Caco-2 (cell line): ENCODE data around the gene HAPLN2. TPM values are rescaled to one million over a fixed set of nuclear protein-coding genes. Genes with fewer than 3 reads are reported as not detected.

Experiments
- BruUV-seq: library from RNA; stranded (reverse); fragments of 400-500 nt; replicated peaks from 2 replicates; lab custom pipeline; 2021; lab: Mats Ljungman, UMichigan
- CTCF ChIA-PET: fragments of 300-600 bp; sonication (Branson Sonifier 250); formaldehyde crosslinking; loops from one replicate; lab custom pipeline; 2022; ENCODE audit warnings: antibody characterized with exemption; lab: Charles Lee
- POLR2A ChIA-PET: fragments of 300-600 bp; sonication (Branson Sonifier 250); formaldehyde crosslinking; loops from one replicate; lab custom pipeline; 2022; ENCODE audit warnings: antibody characterized with exemption; lab: Charles Lee
- DNase-seq, 2 experiments: peaks; one replicate each; pipeline versions ENCODE4 v3.0.0 to v3.0.0-alpha.2; 2020 to 2022
- H3K27me3 ChIP-seq: replicated peaks from 2 replicates; pipeline ENCODE4 v1.6.0; 2011; ENCODE audit warnings: low read length; ENCODE audit not compliant: control insufficient read depth, insufficient read depth
- H3K36me3 ChIP-seq: 2 replicates; pipeline ENCODE4 v1.5.1; 2011; ENCODE audit warnings: low read length; ENCODE audit not compliant: control insufficient read depth, insufficient read depth
- H3K4me1 ChIP-seq: fragments of 250-450 bp; sonication (Bioruptor Pico); 2 replicates; pipeline ENCODE4 v1.5.1; 2020; ENCODE audit warnings: mild to moderate bottlenecking
- H3K4me3 ChIP-seq: 2 replicates; pipeline ENCODE4 v1.5.1; 2011; ENCODE audit warnings: low read depth, mild to moderate bottlenecking, control low read depth, low read length
- H3K9me3 ChIP-seq: fragments of 250-450 bp; sonication (Bioruptor Pico); 2 replicates; pipeline ENCODE4 v1.5.1; 2020; ENCODE audit warnings: mild to moderate bottlenecking, moderate library complexity
- H3K27ac Mint-ChIP-seq: one replicate; pipeline ENCODE4 v1.8.0; 2022; ENCODE audit warnings: mixed read lengths; ENCODE audit not compliant: unreplicated experiment
- H3K27me3 Mint-ChIP-seq: one replicate; pipeline ENCODE4 v1.8.0; 2022; ENCODE audit warnings: mixed read lengths; ENCODE audit not compliant: insufficient read depth, unreplicated experiment
- H3K36me3 Mint-ChIP-seq: one replicate; pipeline ENCODE4 v1.8.0; 2022; ENCODE audit warnings: mild to moderate bottlenecking, mixed read lengths; ENCODE audit not compliant: insufficient read depth, unreplicated experiment
- H3K4me1 Mint-ChIP-seq: one replicate; pipeline ENCODE4 v1.8.0; 2022; ENCODE audit warnings: low read depth, mixed read lengths; ENCODE audit not compliant: unreplicated experiment
- H3K4me3 Mint-ChIP-seq: one replicate; pipeline ENCODE4 v1.8.0; 2022; ENCODE audit warnings: mild to moderate bottlenecking, moderate library complexity, mixed read lengths; ENCODE audit not compliant: unreplicated experiment
- H3K9me3 Mint-ChIP-seq: one replicate; pipeline ENCODE4 v1.8.0; 2022; ENCODE audit warnings: mixed read lengths; ENCODE audit not compliant: unreplicated experiment
- intact Hi-C: fragments of 100-400 bp; cut with micrococcal nuclease; formaldehyde crosslinking; loops from one replicate; pipeline ENCODE4 v1.10.0; 2022; ENCODE audit not compliant: unreplicated experiment
- total RNA-seq: library from RNA; stranded (reverse); gene quantifications from 2 replicates; pipeline ENCODE4 v1.2.3, GENCODE V29; 2022
- TF ChIP-seq, protein P1 (sequence below), 2 experiments: fragments of 200-600 bp in 1 of 2; IDR thresholded peaks; 1 replicate in 1 of 2; 2 replicates in 1 of 2; pipeline versions ENCODE4 v1.5.1 to v1.8.0; 2011 to 2022; ENCODE audit warnings: antibody characterized with exemption in 1 of 2, control low read depth in 1 of 2, inconsistent platforms in 1 of 2, low read depth in 1 of 2, low read length in 1 of 2, mild to moderate bottlenecking in 1 of 2, moderate library complexity in 1 of 2; ENCODE audit not compliant: insufficient read depth in 1 of 2, severe bottlenecking in 1 of 2, unreplicated experiment in 1 of 2

HAPLN2 gene
- total RNA-seq, 1 experiment from 2014 or later = not detected

DNA sequence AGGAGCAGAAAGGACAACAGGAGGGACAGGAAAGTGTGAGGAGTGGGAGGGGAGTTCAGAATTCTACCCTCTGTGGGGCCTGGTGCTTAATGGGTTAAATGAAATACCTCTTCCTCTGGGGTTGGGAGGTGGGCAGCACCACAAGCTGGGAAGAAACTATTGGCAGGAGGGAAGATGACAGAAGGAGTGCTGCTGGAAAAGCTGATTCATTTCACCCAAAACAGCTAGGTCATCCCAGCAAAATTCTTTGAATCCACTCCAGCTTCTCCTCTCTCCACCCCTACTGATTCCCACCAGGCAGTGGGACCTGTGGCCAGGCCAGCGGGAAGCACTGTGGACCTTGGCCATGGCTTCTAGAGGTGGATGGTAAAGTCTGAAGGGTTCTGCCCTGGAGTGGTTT is 35.5 kb downstream of the HAPLN2 start:
- POLR2A ChIA-PET = no interaction called here
- TF ChIP-seq, protein P1, sequence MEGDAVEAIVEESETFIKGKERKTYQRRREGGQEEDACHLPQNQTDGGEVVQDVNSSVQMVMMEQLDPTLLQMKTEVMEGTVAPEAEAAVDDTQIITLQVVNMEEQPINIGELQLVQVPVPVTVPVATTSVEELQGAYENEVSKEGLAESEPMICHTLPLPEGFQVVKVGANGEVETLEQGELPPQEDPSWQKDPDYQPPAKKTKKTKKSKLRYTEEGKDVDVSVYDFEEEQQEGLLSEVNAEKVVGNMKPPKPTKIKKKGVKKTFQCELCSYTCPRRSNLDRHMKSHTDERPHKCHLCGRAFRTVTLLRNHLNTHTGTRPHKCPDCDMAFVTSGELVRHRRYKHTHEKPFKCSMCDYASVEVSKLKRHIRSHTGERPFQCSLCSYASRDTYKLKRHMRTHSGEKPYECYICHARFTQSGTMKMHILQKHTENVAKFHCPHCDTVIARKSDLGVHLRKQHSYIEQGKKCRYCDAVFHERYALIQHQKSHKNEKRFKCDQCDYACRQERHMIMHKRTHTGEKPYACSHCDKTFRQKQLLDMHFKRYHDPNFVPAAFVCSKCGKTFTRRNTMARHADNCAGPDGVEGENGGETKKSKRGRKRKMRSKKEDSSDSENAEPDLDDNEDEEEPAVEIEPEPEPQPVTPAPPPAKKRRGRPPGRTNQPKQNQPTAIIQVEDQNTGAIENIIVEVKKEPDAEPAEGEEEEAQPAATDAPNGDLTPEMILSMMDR (IDR thresholded peaks at IDR 0.05; ENCODE audit: insufficient read depth in 1 of 2, low read depth in 1 of 2, low read length in 1 of 2, severe bottlenecking in 1 of 2, unreplicated experiment in 1 of 2) = no peak
- peaks cover 5% of the 10 kb centered on the region for H3K4me1 Mint-ChIP-seq
- no peaks in the 10 kb centered on the region for H3K36me3 ChIP-seq
- H3K4me3 ChIP-seq = no peak overlapping the region
- H3K27ac Mint-ChIP-seq = no peak overlapping the region
- H3K27me3 ChIP-seq = no peaks in the 10 kb centered on the region
- peaks cover 4% of the 10 kb centered on the region; the same call in 1 of the 2 replicates for H3K4me1 ChIP-seq
- intact Hi-C loops = no loop called here
- DNase-seq = no peak
- peaks cover 9% of the 10 kb centered on the region for H3K27me3 Mint-ChIP-seq
- H3K9me3 Mint-ChIP-seq = no peaks in the 10 kb centered on the region
- H3K4me3 Mint-ChIP-seq = no peak overlapping the region
- no peaks in the 10 kb centered on the region for H3K9me3 ChIP-seq
- CTCF ChIA-PET = no interaction called here
- H3K36me3 Mint-ChIP-seq = peaks cover 2% of the 10 kb centered on the region
- no TSS peak for BruUV-seq

DNA sequence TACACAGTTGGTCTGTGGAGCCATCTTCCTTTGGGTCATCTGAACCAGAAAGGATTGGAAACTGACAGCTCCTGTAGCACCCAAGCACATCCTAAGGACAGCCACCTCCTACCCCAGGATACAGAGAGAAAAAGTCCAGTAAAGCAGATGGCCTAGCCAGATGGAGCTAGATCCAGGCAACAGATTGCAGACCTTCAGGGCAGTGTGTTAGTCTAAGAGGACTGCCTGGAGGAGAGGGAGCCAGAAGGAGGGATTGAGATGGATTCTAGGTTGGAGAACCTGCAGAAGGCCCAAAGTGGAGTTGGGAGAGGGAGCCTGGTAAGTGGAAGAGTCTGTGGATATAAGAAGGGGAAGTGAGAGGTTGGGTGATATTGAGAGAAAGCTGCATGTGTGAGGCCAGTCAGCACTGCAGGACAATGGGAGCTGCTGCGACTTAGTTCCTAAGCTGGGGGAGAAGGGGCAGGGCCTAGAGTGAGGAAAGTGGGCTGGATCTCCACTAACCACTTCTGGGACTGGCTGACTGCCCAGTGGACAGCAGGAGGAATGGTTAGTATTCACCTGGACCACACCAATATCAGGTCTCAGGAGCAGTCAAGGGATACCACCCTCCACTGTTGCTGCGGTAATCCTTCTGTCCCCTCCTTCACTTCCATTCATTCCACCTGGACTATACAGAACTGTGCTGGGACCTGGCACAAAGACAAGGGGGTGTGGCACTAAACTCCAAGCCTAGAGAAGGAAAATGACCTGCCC is 36.1 kb downstream of the HAPLN2 start:
- H3K4me3 ChIP-seq = no peak overlapping the region
- Mint-ChIP-seq H3K27ac (no peak overlapping the region), H3K27me3 (peaks cover 9% of the 10 kb centered on the region), H3K9me3 (no peaks in the 10 kb centered on the region), H3K36me3 (peaks cover 4% of the 10 kb centered on the region), H3K4me3 (no peak overlapping the region), H3K4me1 (peaks cover 11% of the 10 kb centered on the region)
- TF ChIP-seq, protein P1 (IDR thresholded peaks at IDR 0.05; ENCODE audit: insufficient read depth in 1 of 2, low read depth in 1 of 2, low read length in 1 of 2, severe bottlenecking in 1 of 2, unreplicated experiment in 1 of 2) = no peak
- ChIA-PET CTCF (interaction anchor here (0.7 to 1.2 kb wide), 2 partner anchors 12 to 28 kb away, joined by 3 read pairs; no protein-coding TSS in a partner anchor), POLR2A (no interaction called here)
- intact Hi-C loops = no loop called here
- H3K9me3 ChIP-seq = no peaks in the 10 kb centered on the region
- H3K27me3 ChIP-seq = no peaks in the 10 kb centered on the region
- BruUV-seq = no TSS peak
- no peaks in the 10 kb centered on the region for H3K36me3 ChIP-seq
- H3K4me1 ChIP-seq = peaks cover 7% of the 10 kb centered on the region
- DNase-seq = no peak

DNA sequence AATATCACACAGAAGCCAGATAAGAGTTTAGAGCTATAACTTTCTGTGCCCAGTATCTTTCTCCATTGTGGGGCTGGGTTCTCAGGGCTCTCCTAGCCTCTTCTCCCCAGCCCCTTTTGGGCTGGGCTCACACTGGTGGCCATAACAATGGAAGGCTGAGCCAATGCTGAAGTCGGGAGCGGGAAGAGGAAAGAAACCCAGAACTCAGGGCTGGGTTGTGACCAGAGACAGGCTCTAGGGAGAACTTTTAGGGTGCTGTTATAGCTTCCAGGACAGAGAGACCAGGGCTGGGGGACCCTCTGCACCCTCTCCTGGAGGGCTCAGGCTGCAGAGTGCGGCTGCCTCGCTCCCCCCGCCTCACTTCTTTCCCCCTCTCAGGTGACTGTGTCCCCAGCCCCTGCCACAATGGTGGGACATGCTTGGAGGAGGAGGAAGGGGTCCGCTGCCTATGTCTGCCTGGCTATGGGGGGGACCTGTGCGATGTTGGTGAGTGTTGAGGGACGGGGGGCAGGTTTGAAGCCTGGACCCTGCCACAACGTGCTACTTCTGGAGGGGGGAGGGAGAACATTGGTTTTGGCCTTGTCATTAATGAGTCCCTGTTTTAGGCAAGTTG is 36.8 kb downstream of the HAPLN2 start:
- no peak overlapping the region for H3K27ac Mint-ChIP-seq
- no peaks in the 10 kb centered on the region for H3K9me3 Mint-ChIP-seq
- CTCF ChIA-PET = interaction anchor here (1.0 to 1.2 kb wide), 2 partner anchors 13 to 31 kb away, joined by 3 read pairs; no protein-coding TSS in a partner anchor
- Histone ChIP-seq H3K36me3 (no peaks in the 10 kb centered on the region), H3K27me3 (no peaks in the 10 kb centered on the region), H3K4me3 (no peak overlapping the region), H3K9me3 (no peaks in the 10 kb centered on the region), H3K4me1 (peaks cover 11% of the 10 kb centered on the region)
- POLR2A ChIA-PET = no interaction called here
- DNase-seq = no peak
- no TSS peak for BruUV-seq
- H3K27me3 Mint-ChIP-seq = peaks cover 9% of the 10 kb centered on the region
- TF ChIP-seq, protein P1 (IDR thresholded peaks at IDR 0.05; ENCODE audit: insufficient read depth in 1 of 2, low read depth in 1 of 2, low read length in 1 of 2, severe bottlenecking in 1 of 2, unreplicated experiment in 1 of 2) = no peak
- H3K4me3 Mint-ChIP-seq = no peak overlapping the region
- H3K36me3 Mint-ChIP-seq = peaks cover 4% of the 10 kb centered on the region
- peaks cover 18% of the 10 kb centered on the region for H3K4me1 Mint-ChIP-seq
- intact Hi-C loops = no loop called here
